Stimulated activated CD8-positive, alpha-beta memory T cell treated with anti-CD3 and anti-CD28 coated beads, Interleukin-7, amount 100 ng/mL, for 48 hours (primary cell): Measurements from ENCODE around the gene ENTPD6.
"Not testable (repeated sequence)": the region's sequence is repeated elsewhere in the genome, so short reads cannot be mapped to it uniquely, and the experiment has no call there.

ENCODE experiments used
- DNase-seq, 2 donors: peaks; one replicate each; pipeline ENCODE4 v3.0.0-alpha.2; 2020; ENCODE audit warnings: low read depth in 1 of 2; ENCODE audit errors: extremely low read depth in 1 of 2

The ENTPD6 gene

DNA sequence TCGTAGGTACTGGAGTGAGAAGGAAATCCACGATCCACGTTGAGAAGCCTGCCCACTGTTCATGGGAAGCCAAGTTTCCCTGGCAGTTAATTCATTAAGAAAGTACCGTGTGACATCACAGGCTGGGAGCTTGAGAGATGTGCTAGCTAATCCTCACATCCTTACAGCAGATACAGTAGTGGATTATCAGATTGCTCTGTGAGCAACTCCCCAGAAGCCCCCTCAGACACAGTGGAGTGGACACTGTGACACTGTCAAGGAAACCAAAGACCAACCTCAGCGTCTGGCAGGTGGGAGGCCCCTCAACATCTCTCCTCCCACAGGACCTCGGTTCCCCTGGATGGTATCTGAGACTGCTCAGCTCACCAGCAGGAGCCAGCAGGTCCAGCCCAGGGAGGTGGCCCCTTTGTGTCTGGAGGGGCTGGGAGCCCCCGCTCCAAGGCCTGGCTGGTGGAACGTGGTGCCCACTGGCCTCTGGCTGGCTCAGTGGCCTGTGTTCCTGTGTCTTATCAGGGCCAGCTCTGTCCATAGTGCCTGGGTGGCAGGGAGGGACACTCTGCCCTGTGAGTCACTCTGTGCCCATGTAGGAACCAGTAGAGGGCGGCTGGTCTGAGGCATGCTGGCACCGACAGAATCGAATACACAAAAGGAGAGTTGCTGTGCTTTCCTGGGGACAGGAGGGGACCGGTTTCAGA lies 59.6 kb downstream of the ENTPD6 start:
- DNase-seq: no peak

GRCh38 chr20:25256226-25256859 lies 60.8 kb downstream of the ENTPD6 start:
- no peak for DNase-seq

GRCh38 chr20:25257130-25257529 lies 61.6 kb downstream of the ENTPD6 start:
- no peak for DNase-seq

GRCh38 chr20:25257756-25258475 lies 62.4 kb downstream of the ENTPD6 start:
- no peak for DNase-seq

- no peak for DNase-seq
Measured at GRCh38 chr20:25258476-25258805, 62.9 kb downstream of the ENTPD6 start.

DNA sequence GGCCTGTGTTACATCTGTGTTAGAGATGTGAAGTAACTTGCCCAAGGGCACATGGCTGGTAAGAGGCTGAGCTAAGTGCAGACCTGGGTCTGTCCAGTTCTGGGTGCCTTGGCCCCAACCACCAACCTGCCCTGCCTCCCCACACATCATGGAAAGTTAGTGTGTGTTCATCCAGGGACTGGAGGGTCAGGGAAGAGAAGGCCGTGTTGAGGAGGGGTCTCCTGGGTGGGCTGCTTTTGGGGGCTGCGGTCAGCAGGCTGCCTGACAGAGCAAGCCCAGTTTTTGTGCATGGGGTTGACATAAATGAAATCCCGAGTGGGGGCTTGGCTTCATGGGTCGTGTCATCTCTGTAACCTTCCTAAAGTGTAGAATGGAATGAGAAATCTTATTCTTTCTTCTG lies 63.3 kb downstream of the ENTPD6 start:
- DNase-seq: no peak

- no peak for DNase-seq
Measured at GRCh38 chr20:25259358-25259757, 63.8 kb downstream of the ENTPD6 start.

GRCh38 chr20:25259788-25260254 lies 64.3 kb downstream of the ENTPD6 start:
- no peak for DNase-seq

- DNase-seq: not testable (repeated sequence)
Measured at GRCh38 chr20:25260770-25261437, 65.4 kb downstream of the ENTPD6 start.

- DNase-seq: no peak
Measured at GRCh38 chr20:25269057-25269832, 73.7 kb downstream of the ENTPD6 start.

- no peak for DNase-seq
Measured at GRCh38 chr20:25269833-25270170, 74.3 kb downstream of the ENTPD6 start.

DNA sequence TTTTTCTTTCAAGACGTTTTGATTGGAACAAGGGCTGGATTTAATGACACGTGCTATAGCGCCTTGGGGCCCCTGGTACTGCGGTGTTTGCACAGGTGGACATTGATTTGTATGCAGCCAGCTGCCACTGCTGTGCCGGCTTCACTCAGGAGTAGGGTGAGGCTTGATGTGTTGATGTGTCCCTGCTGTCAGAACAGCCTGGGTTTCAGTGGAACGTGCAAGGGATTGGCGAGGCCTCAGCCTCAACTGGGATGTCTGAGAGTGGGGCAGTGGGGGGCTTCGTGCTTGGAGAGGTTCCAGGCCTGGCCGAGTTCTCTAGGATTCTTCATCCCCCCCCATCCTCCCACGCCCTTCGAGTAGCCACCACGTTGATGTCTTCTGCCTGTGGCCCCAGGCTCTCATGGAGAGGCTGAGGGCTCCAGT lies 75.3 kb downstream of the ENTPD6 start:
- DNase-seq: no peak

- DNase-seq: no peak
Measured at GRCh38 chr20:25271486-25272222, 76.1 kb downstream of the ENTPD6 start.

DNA sequence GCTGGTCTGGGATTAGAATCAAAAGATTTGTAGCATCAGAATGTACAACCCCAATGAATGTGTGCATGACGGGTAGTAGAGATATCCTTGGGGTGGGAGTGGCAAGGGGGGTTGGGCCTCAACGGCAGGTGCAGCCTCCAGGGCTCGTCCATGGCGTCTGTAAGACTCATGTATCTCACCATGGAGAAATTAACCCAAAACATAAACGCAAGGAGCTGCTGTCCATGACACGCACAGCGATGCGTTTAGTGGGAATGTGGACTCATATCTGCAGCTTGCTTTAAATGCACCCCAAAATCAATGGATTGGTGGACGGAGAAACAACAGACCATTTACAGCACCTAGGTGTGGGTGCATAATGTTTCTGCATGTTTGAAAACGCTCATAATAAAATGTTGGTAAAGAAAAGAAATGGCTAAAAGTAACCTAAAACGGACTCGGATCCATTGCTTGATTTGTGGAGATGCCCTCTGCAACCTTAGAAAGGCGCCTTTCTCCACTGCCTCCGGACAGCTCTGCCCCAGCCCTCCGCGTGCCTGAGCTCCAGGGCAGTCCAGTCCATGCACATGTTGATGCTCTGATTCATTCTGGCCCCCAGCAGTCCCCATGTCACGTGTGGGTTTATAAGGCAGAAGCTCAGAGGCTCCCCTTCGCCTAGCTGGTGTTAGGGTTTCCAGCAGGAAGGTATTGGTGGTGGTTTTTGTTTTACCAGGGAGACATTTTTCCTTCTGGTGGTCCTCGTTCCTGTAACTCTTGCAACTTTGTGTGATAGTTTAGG lies 76.9 kb downstream of the ENTPD6 start:
- no peak for DNase-seq

DNA sequence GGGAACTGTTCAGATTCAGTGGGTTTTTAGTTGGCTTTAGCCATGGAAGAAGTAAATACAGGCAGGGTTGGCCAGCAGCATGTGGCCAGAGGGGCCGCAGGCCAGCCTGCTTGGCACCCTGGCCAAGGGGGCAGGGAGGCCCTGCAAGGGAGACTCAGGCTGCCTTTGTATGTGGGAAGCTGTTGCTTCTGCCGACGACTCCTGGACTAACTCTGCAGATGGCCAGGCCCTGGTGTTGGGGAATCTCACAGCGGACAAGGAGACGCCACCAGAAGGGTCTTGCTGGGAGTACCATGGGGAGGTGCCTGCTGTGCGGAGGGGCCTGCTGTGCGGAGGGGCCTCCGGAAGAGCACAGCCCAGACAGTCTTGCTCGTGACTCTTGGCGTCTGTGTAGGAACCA lies 77.5 kb downstream of the ENTPD6 start:
- no peak for DNase-seq

DNA sequence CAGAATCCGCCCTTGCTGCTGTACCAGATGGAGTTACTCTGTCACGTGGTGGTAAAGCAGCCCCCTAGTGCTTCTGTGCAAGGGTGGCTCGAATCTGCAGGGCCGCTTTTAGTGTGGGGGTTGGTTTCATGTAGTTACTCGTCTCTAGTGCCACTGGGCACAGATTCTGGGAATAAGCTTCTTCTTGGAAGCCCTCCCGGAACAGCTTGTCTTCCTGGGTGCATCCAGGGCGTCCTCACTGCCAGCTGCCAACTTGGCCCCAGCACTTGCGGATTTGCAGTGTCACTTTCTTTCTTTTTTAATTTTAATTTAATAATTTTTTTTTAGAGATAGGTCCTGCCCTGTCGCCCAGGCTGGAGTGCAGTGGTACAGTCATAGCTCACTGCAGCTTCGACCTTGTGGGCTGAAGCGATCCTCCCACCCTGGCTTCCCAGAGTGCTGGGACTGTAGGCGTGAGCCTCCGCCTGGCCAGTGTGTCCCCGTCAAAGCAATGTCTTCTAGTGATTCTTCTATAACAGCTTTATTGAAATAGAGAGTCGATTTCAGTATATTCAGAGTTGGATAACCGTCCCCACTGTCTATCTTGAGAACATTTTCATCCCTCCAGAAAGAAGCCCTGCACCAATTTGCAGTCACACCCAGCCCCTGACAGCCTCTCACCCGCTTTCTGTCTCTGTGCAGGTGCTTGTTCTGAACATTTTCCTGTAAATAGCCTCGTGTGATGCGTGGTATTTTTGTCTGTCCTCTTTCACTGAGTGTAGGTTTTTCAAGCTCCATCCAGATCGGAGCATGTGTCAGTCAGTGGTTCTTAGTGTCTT lies 78.2 kb downstream of the ENTPD6 start:
- no peak for DNase-seq

DNA sequence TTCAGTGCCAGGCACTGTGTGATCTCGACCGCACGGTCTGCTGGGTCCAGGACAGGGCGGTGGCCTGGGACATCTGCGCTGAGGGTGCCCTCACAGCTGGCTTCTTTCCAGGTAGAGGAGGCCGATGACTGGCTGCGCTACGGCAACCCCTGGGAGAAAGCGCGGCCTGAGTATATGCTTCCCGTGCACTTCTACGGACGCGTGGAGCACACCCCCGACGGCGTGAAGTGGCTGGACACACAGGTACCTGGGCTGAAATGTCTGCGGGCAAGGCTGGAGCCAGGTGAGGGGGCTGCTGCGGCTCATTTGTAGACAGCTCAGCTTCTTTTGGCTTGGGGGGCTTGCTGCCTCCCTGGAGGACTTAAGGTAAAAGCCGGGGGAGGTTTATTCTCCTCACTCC lies 79.0 kb downstream of the ENTPD6 start:
- DNase-seq: no peak
